Sciatic nerve (tissue), 2 donors: Measurements from ENCODE around the gene KIAA1143. TPM values are rescaled to one million over a fixed set of nuclear protein-coding genes. Genes with fewer than 3 reads are reported as not detected.

ENCODE experiments used
- ATAC-seq: fragments of 200-7000 bp; cut with Tn5 transposase; one replicate; pipeline ENCODE4 v1.9.1; 2020; ENCODE audit warnings: mild to moderate bottlenecking, moderate library complexity
- DNase-seq: peaks from one replicate; pipeline ENCODE4 v3.0.0-alpha.2; 2020; ENCODE audit warnings: low spot score
- intact Hi-C: fragments of 100-400 bp; cut with DNase I; formaldehyde crosslinking; loops from one replicate; pipeline ENCODE4 v1.14.2; 2022
- total RNA-seq: library from RNA; stranded (reverse); fragmentation: NEBNext Ultra II Directional; extraction: Animal tissue kit (Norgen Biotek cat#: 25700); gene quantifications from one replicate; pipeline ENCODE4 v1.2.1, GENCODE V29; 2021
- donor health status: DM: no; HTN: no; CAD: no.
- donor health status: DM: no; HTN: no; CAD: no.

Gene KIAA1143
- 26.7 TPM for total RNA-seq

- intact Hi-C loops: no loop called here
- ATAC-seq: peak; percentile 100
- DNase-seq: peak; percentile 99
Measured at GRCh38 chr3:44761424-44762169, at the start of gene KIAA1143, which contains the start of gene KIF15. Gene KIAA1143, minus strand, starts transcription at chr3:44761619. Its CDS starts 17 bp downstream, at chr3:44761602. Gene KIF15, plus strand, starts transcription at chr3:44761794. Its CDS starts 72 bp downstream, at chr3:44761866.

DNA sequence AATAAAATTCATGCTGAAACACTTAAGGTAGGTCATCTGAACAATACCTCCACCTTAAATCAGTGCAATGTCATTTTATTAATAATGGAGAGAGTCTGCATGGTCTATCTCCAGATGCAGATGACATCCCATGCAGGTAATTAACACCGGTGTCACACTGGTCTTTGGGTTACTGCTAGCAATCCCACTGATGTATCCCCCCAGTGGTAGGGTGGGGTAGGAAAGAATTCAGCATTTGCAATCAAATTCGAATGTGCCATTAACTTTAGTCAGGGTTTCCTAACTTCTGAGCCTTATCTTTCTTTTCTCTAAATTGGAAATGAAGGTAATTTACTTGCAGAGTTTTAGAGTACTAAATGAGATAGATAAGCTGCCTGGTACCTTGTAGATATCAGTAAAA is 44.5 kb upstream of the KIAA1143 start:
- intact Hi-C loops: no loop called here
- ATAC-seq (no peak), DNase-seq (no peak)

DNA sequence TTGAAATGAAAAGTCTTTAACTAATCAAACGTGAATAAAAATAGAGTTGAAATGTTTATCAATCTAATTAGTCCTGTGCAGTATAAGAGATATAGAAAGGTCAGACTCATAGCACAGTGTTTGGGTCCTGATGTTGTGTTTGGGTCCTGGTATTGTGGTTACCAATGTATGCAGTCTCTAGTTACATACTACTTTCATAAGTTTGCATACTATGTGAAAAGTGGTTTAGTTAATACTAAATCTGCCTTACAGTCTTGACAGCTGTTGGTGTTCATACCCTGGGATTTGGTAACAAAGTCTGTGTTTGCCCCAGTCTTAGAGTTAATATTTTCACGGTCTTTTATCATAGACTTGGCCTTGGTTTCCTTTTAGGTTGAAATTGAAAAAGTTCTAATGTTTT is 41.9 kb upstream of the KIAA1143 start:
- DNase-seq: no peak
- no peak for ATAC-seq
- intact Hi-C loops: no loop called here

GRCh38 chr3:44802011-44802410 is 40.6 kb upstream of the KIAA1143 start:
- no peak for DNase-seq
- intact Hi-C loops: no loop called here
- no peak for ATAC-seq

- intact Hi-C loops: no loop called here
- no peak for DNase-seq
- ATAC-seq: no peak
Measured at GRCh38 chr3:44795197-44795596, 33.8 kb upstream of the KIAA1143 start.

GRCh38 chr3:44782891-44783290 is 21.5 kb upstream of the KIAA1143 start:
- ATAC-seq (no peak), DNase-seq (no peak)
- intact Hi-C loops: no loop called here

GRCh38 chr3:44772099-44772442 is 10.7 kb upstream of the KIAA1143 start:
- intact Hi-C loops: loop anchor here (5.0 kb wide), 1 partner anchor 975 kb away; no protein-coding TSS in a partner anchor
- ATAC-seq (no peak), DNase-seq (no peak)

GRCh38 chr3:44771424-44772098 is 10.1 kb upstream of the KIAA1143 start:
- no peak for DNase-seq
- intact Hi-C loops: loop anchor here (5.0 kb wide), 1 partner anchor 974 kb away; no protein-coding TSS in a partner anchor
- ATAC-seq: no peak

- DNase-seq (no peak), ATAC-seq (no peak)
- intact Hi-C loops: no loop called here
Measured at GRCh38 chr3:44764248-44764647, 2.8 kb upstream of the KIAA1143 start.

DNA sequence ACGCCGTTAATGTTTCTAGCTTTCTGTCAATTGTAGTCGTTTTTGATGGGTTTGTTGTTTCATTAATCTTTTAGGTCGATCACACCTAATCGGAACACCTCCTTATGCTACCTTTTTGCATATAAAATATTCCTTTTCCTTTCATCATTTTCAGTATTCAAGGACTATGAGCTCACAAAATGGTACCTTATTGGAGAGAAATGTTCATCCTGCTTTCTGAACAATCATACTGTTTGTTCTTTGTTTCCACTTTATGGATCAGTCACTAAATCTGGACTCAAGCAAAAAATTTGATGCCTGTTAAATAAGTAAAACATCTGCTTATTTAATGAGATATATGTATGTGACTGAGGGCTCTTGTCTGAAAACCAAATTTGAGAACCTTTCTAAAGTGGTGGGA is 1.3 kb upstream of the KIAA1143 start:
- intact Hi-C loops: no loop called here
- DNase-seq: no peak
- ATAC-seq: no peak

- DNase-seq (no peak), ATAC-seq (no peak)
- intact Hi-C loops: no loop called here
Measured at GRCh38 chr3:44762170-44762677, 805 bp upstream of the KIAA1143 start.

GRCh38 chr3:44761101-44761423 is 357 bp downstream of the KIAA1143 start:
- ATAC-seq (no peak), DNase-seq (no peak)
- intact Hi-C loops: no loop called here

GRCh38 chr3:44734646-44735168 is 26.7 kb downstream of the KIAA1143 start:
- no peak for ATAC-seq
- intact Hi-C loops: no loop called here
- no peak for DNase-seq

DNA sequence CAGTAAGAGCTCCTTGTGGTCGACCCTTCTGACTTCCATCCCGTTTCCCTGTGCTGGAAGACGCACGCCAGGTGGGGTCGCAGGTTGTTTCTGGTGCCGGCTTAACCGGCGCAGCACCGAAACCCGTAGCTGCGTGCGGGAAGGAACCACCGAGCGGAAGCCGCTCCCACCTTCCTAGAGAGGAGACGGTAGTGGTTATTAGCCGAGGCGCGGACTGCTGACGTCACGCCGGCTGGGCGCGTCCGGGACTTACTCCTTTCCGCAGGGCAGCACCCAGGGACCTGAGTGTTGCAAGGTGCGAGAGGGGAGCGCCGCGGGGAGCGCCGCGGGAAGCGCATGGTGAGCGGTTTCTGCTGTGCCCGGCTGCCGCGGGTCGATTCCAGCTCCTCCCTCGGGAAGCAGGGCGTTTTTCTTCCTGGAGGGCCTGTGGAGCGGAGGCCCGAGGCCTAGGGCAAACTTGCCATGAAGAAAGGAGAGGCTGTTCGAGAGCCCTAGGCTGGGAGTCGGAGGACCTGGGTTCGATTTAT is 32.0 kb downstream of the KIAA1143 start, which contains the start of gene ZNF501:
Gene ZNF501 (plus strand): TSS at position 252 of the 527 bp plus-strand sequence. CDS start 4,787 bp downstream, outside the sequence.
- intact Hi-C loops: no loop called here

GRCh38 chr3:44722103-44722401 is 39.4 kb downstream of the KIAA1143 start:
- intact Hi-C loops: no loop called here
- ATAC-seq: no peak
- DNase-seq: no peak

More for the DNA sequence above, 32.0 kb downstream of the KIAA1143 start, which contains the start of gene ZNF501:
- DNase-seq (peak; percentile 94), ATAC-seq (peak; percentile 100)

DNA sequence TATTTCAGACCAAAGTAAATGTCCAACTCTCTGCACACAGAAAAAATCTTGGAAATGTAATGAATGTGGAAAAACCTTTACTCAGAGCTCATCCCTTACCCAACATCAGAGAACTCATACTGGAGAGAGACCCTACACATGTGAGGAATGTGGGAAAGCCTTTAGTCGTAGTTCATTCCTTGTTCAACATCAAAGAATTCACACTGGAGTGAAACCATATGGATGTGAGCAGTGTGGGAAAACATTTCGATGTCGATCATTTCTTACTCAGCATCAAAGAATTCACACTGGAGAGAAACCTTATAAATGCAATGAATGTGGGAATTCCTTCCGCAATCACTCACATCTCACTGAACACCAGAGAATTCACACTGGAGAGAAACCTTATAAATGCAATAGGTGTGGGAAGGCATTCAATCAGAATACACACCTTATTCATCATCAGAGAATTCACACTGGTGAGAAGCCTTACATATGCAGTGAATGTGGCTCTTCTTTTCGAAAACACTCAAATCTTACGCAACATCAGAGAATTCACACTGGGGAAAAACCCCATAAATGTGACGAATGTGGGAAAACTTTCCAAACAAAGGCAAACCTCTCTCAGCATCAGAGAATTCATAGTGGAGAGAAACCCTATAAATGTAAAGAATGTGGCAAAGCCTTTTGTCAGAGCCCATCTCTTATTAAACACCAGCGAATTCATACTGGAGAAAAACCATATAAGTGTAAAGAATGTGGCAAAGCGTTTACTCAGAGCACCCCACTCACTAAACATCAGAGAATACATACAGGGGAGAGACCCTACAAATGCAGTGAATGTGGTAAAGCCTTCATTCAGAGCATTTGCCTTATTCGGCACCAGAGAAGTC is 40.0 kb downstream of the KIAA1143 start:
- intact Hi-C loops: no loop called here
- no peak for DNase-seq
- no peak for ATAC-seq

DNA sequence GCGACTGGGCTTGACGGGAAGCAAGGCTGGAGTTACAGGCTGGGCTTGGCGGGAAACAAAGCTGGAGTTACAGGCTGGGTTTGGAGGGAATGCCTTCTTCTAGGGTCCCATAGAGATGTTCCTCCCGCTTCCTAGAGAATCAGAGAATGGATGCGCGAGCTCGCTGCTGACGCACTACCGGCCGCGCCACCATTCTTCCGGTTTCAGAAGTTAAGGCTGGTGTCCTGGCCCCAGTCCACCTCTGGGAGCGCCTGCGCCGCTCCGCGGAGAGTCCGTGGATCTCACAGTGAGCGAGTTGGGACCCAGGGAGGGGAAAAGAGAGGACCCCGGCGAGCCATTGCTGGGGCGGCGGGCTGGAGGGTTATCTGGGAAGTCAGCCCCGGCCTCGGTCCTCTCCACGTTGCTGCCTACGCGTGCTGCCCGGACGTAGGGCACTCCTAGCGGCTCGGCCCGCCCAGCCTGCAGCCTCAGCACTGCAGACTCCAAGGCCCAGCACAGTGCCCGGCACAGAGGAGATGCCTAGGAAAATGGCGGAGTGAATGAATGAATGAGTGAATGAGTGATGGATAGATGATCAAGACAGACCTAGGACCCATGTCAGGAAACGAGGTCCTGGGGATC is 48.9 kb downstream of the KIAA1143 start, which contains the start of gene ZNF502:
Gene ZNF502 (plus strand): TSS at position 206 of the 621 bp plus-strand sequence. CDS start 7,602 bp downstream, outside the sequence.
- ATAC-seq (peak; percentile 99), DNase-seq (peak; percentile 89)
- intact Hi-C loops: no loop called here
